HL-60 (cell line): ENCODE measurements around the gene CAMK2B.

ENCODE experiments used
- DNase-seq, 2 experiments: peaks; one replicate each; pipeline ENCODE4 v3.0.0-alpha.2; 2010 to 2020; ENCODE audit warnings: low read depth in 1 of 2, low spot score in 1 of 2
- H3K27ac ChIP-seq: fragments of 250-450 bp; sonication (Bioruptor Pico); replicated peaks from 2 replicates; pipeline ENCODE4 v1.5.1; 2020; ENCODE audit warnings: mild to moderate bottlenecking, moderate library complexity
- H3K27me3 ChIP-seq: fragments of 250-450 bp; sonication (Bioruptor Pico); 2 replicates; pipeline ENCODE4 v1.5.1; 2021; ENCODE audit warnings: mild to moderate bottlenecking, moderate library complexity; ENCODE audit not compliant: insufficient read depth, poor library complexity, severe bottlenecking
- H3K4me3 ChIP-seq: replicated peaks from 2 replicates; pipeline ENCODE4 v1.5.1; 2011; ENCODE audit warnings: mild to moderate bottlenecking, control low read depth, low read length; ENCODE audit not compliant: insufficient read depth
- CTCF ChIP-seq: IDR thresholded peaks from one replicate; pipeline ENCODE4 v1.5.1; 2011; ENCODE audit warnings: low read length, control low read depth, inconsistent platforms; ENCODE audit not compliant: insufficient read depth
- GABPA ChIP-seq: IDR thresholded peaks from 2 replicates; pipeline ENCODE4 v1.6.1; 2012; ENCODE audit warnings: low read depth
- POLR2AphosphoS5 ChIP-seq: IDR thresholded peaks from 2 replicates; pipeline ENCODE4 v1.6.1; 2012; ENCODE audit warnings: low read depth
- REST ChIP-seq: IDR thresholded peaks from 2 replicates; pipeline ENCODE4 v1.6.1; 2012; ENCODE audit warnings: low read depth; ENCODE audit not compliant: insufficient replicate concordance
- SPI1 ChIP-seq: IDR thresholded peaks from 2 replicates; pipeline ENCODE4 v1.6.1; 2012; ENCODE audit warnings: low read depth, mild to moderate bottlenecking, borderline replicate concordance

The CAMK2B gene

GRCh38 chr7:44291066-44291732 is 34.2 kb downstream of the CAMK2B start:
- peak in 1 of 2 experiments; percentile 16 for DNase-seq
- Histone ChIP-seq H3K27ac (no peak overlapping the region), H3K4me3 (no peak overlapping the region), H3K27me3 (peaks cover 3% of the 10 kb centered on the region)
- TF ChIP-seq SPI1, result peak; percentile 73; the same call in 1 of the 2 replicates
- TF ChIP-seq POLR2AphosphoS5, result no peak

- TF ChIP-seq CTCF (no peak), REST (no peak), POLR2AphosphoS5 (no peak), SPI1 (no peak), GABPA (no peak)
- Histone ChIP-seq H3K27ac (no peak overlapping the region), H3K27me3 (peaks cover 3% of the 10 kb centered on the region), H3K4me3 (no peak overlapping the region)
- no peak for DNase-seq
Measured at GRCh38 chr7:44290252-44290620, 35.2 kb downstream of the CAMK2B start.

GRCh38 chr7:44289341-44290251 is 35.8 kb downstream of the CAMK2B start:
- Histone ChIP-seq H3K27ac (no peak overlapping the region), H3K27me3 (peaks cover 3% of the 10 kb centered on the region), H3K4me3 (no peak overlapping the region)
- no peak for DNase-seq
- TF ChIP-seq CTCF, result no peak
- TF ChIP-seq REST, result no peak
- no peak for TF ChIP-seq GABPA
- TF ChIP-seq SPI1, result no peak
- no peak for TF ChIP-seq POLR2AphosphoS5

- H3K27me3 ChIP-seq, result peaks cover 3% of the 10 kb centered on the region
- H3K4me3 ChIP-seq, result no peak overlapping the region
- H3K27ac ChIP-seq, result no peak overlapping the region
- no peak for TF ChIP-seq GABPA
- no peak for TF ChIP-seq REST
- TF ChIP-seq POLR2AphosphoS5, result no peak
- TF ChIP-seq SPI1, result no peak
- TF ChIP-seq CTCF, result no peak
- no peak for DNase-seq
Measured at GRCh38 chr7:44288811-44289340, 36.5 kb downstream of the CAMK2B start.
